Spinal cord (tissue), 10 donors: ENCODE data around the gene FGF11. TPM values are rescaled to one million over a fixed set of nuclear protein-coding genes. Genes with fewer than 3 reads are reported as not detected.
"Not testable (repeated sequence)": the region's sequence is repeated elsewhere in the genome, so short reads cannot be mapped to it uniquely, and the experiment has no call there.

ENCODE experiments used
- DNase-seq, 6 donors: peaks; one replicate each; pipeline versions ENCODE4 v3.0.0 to v3.0.0-alpha.2; 2013 to 2015; ENCODE audit warnings: low spot score in 6 of 6, low read depth in 4 of 6
- H3K27ac ChIP-seq: one replicate; pipeline ENCODE4 v1.5.1; 2013; ENCODE audit warnings: low read depth, low read length, control low read depth
- H3K27me3 ChIP-seq: one replicate; pipeline ENCODE4 v1.6.1; 2013; ENCODE audit warnings: low read length; ENCODE audit not compliant: control insufficient read depth, insufficient read depth
- H3K36me3 ChIP-seq: one replicate; pipeline ENCODE4 v1.6.1; 2013; ENCODE audit warnings: low read length; ENCODE audit not compliant: control insufficient read depth, insufficient read depth
- H3K4me1 ChIP-seq: one replicate; pipeline ENCODE4 v1.6.1; 2013; ENCODE audit warnings: low read length; ENCODE audit not compliant: control insufficient read depth, insufficient read depth
- H3K4me3 ChIP-seq: one replicate; pipeline ENCODE4 v1.5.1; 2013; ENCODE audit warnings: low read depth, low read length, control low read depth
- H3K9me3 ChIP-seq: one replicate; pipeline ENCODE4 v1.6.1; 2013; ENCODE audit warnings: low read length; ENCODE audit not compliant: control insufficient read depth, insufficient read depth
- WGBS: methylation state at CpG from one replicate; pipeline ENCODE4 v1.1.5; 2013; ENCODE audit warnings: missing lambda C conversion rate; ENCODE audit not compliant: insufficient coverage; 5-methylcytosine and 5-hydroxymethylcytosine counted together
- polyA plus RNA-seq, 2 donors: library from polyadenylated mRNA; unstranded; fragments of 120-200 nt; gene quantifications; one replicate each; pipeline ENCODE4 v1.2.1, GENCODE V29; 2013; ENCODE audit not compliant: insufficient read length in 2 of 2
- total RNA-seq, 2 donors: library from RNA; depleted of rRNA in 1 of 2; stranded (reverse); fragments of 120-200 nt in 1 of 2; fragments of >200 nt in 1 of 2; gene quantifications; one replicate each; pipeline versions ENCODE4 v1.2.3 to v1.2.4, GENCODE V29; 2013 to 2014
- donor health status: healthy.

Gene FGF11
- total and polyA plus RNA-seq, 4 donors = 11.2 to 42.2 (median 29.2) TPM

- no peaks in the 10 kb centered on the region for H3K27me3 ChIP-seq
- no peaks in the 10 kb centered on the region for H3K9me3 ChIP-seq
- H3K36me3 ChIP-seq = peaks cover 60% of the 10 kb centered on the region
- peaks cover 17% of the 10 kb centered on the region for H3K4me1 ChIP-seq
- H3K4me3 ChIP-seq = no peak overlapping the region
- peak in 1 of 6 donors; percentile 44 for DNase-seq
- WGBS = 80% methylated on average over 14 of the region's 16 CpGs
- H3K27ac ChIP-seq = no peak overlapping the region
Measured at GRCh38 chr17:7466639-7467341, 27.5 kb downstream of the FGF11 start.

- Histone ChIP-seq H3K4me3 (no peak overlapping the region), H3K27me3 (no peaks in the 10 kb centered on the region), H3K9me3 (no peaks in the 10 kb centered on the region), H3K4me1 (peaks cover 17% of the 10 kb centered on the region), H3K36me3 (peaks cover 54% of the 10 kb centered on the region), H3K27ac (no peak overlapping the region)
- DNase-seq = no peak
- WGBS = 57% methylated on average over 3 of the region's 3 CpGs
Measured at GRCh38 chr17:7467498-7467897, 28.2 kb downstream of the FGF11 start.

GRCh38 chr17:7468290-7468689 lies 29.0 kb downstream of the FGF11 start:
- Histone ChIP-seq H3K27me3 (no peaks in the 10 kb centered on the region), H3K9me3 (no peaks in the 10 kb centered on the region), H3K27ac (no peak overlapping the region), H3K4me1 (peaks cover 17% of the 10 kb centered on the region), H3K4me3 (no peak overlapping the region), H3K36me3 (peaks cover 46% of the 10 kb centered on the region)
- no peak for DNase-seq
- 94% methylated on average over 9 of the region's 11 CpGs for WGBS

GRCh38 chr17:7468804-7469389 lies 29.6 kb downstream of the FGF11 start:
- H3K27ac ChIP-seq = no peak overlapping the region
- H3K9me3 ChIP-seq = no peaks in the 10 kb centered on the region
- H3K4me1 ChIP-seq = peaks cover 17% of the 10 kb centered on the region
- no peaks in the 10 kb centered on the region for H3K27me3 ChIP-seq
- no peak overlapping the region for H3K4me3 ChIP-seq
- 83% methylated on average over 5 of the region's 12 CpGs for WGBS
- DNase-seq = no peak
- peaks cover 40% of the 10 kb centered on the region for H3K36me3 ChIP-seq

- H3K27ac ChIP-seq, H3K4me3 ChIP-seq, H3K27me3 ChIP-seq, DNase-seq, H3K9me3 ChIP-seq: not testable (repeated sequence)
- WGBS = 100% methylated on average over 1 of the region's 12 CpGs
- H3K4me1 ChIP-seq = peaks cover 17% of the 10 kb centered on the region
- peaks cover 38% of the 10 kb centered on the region for H3K36me3 ChIP-seq
Measured at GRCh38 chr17:7469843-7470242, 30.5 kb downstream of the FGF11 start.

- not testable (repeated sequence) for H3K27ac ChIP-seq, H3K27me3 ChIP-seq, H3K4me3 ChIP-seq, DNase-seq, H3K9me3 ChIP-seq
- Histone ChIP-seq H3K4me1 (peaks cover 17% of the 10 kb centered on the region), H3K36me3 (peaks cover 33% of the 10 kb centered on the region)
- 100% methylated on average over 2 of the region's 8 CpGs for WGBS
Measured at GRCh38 chr17:7470457-7470973, 31.2 kb downstream of the FGF11 start.

GRCh38 chr17:7471729-7472128 lies 32.4 kb downstream of the FGF11 start:
- DNase-seq = no peak
- Histone ChIP-seq H3K4me1 (peaks cover 18% of the 10 kb centered on the region), H3K36me3 (peaks cover 21% of the 10 kb centered on the region), H3K4me3 (no peak overlapping the region), H3K9me3 (no peaks in the 10 kb centered on the region), H3K27me3 (no peaks in the 10 kb centered on the region), H3K27ac (no peak overlapping the region)
- WGBS = 90% methylated on average over 2 of the region's 2 CpGs

- 89% methylated on average over 7 of the region's 8 CpGs for whole genome bisulfite sequencing
- not testable (repeated sequence) for H3K9me3 ChIP-seq, H3K27ac ChIP-seq, H3K27me3 ChIP-seq, H3K4me3 ChIP-seq, H3K36me3 ChIP-seq, DNase-seq
- H3K4me1 ChIP-seq = peaks cover 24% of the 10 kb centered on the region
Measured at GRCh38 chr17:7474767-7475166, 35.5 kb downstream of the FGF11 start.

GRCh38 chr17:7475764-7476422 lies 36.6 kb downstream of the FGF11 start:
- Histone ChIP-seq H3K4me3 (no peak overlapping the region), H3K9me3 (no peaks in the 10 kb centered on the region), H3K4me1 (peaks cover 35% of the 10 kb centered on the region), H3K36me3 (peaks cover 8% of the 10 kb centered on the region), H3K27me3 (no peaks in the 10 kb centered on the region), H3K27ac (no peak overlapping the region)
- no peak for DNase-seq
- 89% methylated on average over 15 of the region's 15 CpGs for WGBS
